Suprapubic skin (tissue), 3 donors: ENCODE results near the gene TNS2.
"Not testable (repeated sequence)": the region's sequence is repeated elsewhere in the genome, so short reads cannot be mapped to it uniquely, and the experiment has no call there.

Experiments used
- POLR2A ChIP-seq, 2 donors: fragments of 450-650 bp; IDR thresholded peaks; one replicate each; pipeline ENCODE4 v1.6.1; 2017; ENCODE audit warnings: antibody characterized with exemption in 2 of 2, mild to moderate bottlenecking in 2 of 2, moderate library complexity in 2 of 2
- TF ChIP-seq, protein P1 (sequence below), 2 donors: fragments of 200-600 bp in 1 of 2; fragments of 450-650 bp in 1 of 2; sonication (generic) in 1 of 2; IDR thresholded peaks; one replicate each; pipeline ENCODE4 v1.5.1; 2016 to 2019; ENCODE audit warnings: antibody characterized with exemption in 2 of 2, mild to moderate bottlenecking in 1 of 2, moderate library complexity in 1 of 2

DNA sequence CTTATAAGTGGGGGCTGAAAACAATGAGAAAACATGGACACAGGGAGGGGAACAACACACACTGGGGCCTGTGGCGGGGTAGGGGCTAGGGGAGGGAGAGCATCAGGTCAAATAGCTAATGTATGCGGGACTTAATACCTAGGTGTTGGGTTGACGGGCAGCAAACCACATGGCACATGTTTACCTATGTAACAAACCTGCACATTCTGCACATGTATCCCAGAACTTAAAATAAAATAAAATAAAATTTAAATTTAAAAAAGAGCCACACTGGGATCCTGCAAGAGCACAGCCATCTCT lies 45.7 kb downstream of the TNS2 start:
- TF ChIP-seq, protein P1, sequence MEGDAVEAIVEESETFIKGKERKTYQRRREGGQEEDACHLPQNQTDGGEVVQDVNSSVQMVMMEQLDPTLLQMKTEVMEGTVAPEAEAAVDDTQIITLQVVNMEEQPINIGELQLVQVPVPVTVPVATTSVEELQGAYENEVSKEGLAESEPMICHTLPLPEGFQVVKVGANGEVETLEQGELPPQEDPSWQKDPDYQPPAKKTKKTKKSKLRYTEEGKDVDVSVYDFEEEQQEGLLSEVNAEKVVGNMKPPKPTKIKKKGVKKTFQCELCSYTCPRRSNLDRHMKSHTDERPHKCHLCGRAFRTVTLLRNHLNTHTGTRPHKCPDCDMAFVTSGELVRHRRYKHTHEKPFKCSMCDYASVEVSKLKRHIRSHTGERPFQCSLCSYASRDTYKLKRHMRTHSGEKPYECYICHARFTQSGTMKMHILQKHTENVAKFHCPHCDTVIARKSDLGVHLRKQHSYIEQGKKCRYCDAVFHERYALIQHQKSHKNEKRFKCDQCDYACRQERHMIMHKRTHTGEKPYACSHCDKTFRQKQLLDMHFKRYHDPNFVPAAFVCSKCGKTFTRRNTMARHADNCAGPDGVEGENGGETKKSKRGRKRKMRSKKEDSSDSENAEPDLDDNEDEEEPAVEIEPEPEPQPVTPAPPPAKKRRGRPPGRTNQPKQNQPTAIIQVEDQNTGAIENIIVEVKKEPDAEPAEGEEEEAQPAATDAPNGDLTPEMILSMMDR (IDR thresholded peaks at IDR 0.05) = not testable (repeated sequence)
- not testable (repeated sequence) for TF ChIP-seq POLR2A (IDR thresholded peaks at IDR 0.05)
